HG02852 (cell line): Measurements from ENCODE around the gene MAML3.
A peak's percentile ranks its signal among the peaks of the same experiment; 100 is the strongest.
"Not testable (repeated sequence)": the region's sequence is repeated elsewhere in the genome, so short reads cannot be mapped to it uniquely, and the experiment has no call there.

Experiments used
- ATAC-seq: cut with Tn5 transposase; IDR thresholded peaks from one replicate; pipeline ENCODE4 v1.9.1; 2021; ENCODE audit warnings: mild to moderate bottlenecking, moderate library complexity; ENCODE audit not compliant: unreplicated experiment

Gene MAML3

GRCh38 chr4:139969635-139970266 lies 184.2 kb downstream of the MAML3 start:
- ATAC-seq, result no peak

- ATAC-seq, result no peak
Measured at GRCh38 chr4:139968831-139969230, 185.2 kb downstream of the MAML3 start.

GRCh38 chr4:139966383-139966782 lies 187.6 kb downstream of the MAML3 start:
- ATAC-seq, result no peak

- no peak for ATAC-seq
Measured at GRCh38 chr4:139965789-139966188, 188.2 kb downstream of the MAML3 start.

GRCh38 chr4:139963708-139964107 lies 190.3 kb downstream of the MAML3 start:
- no peak for ATAC-seq

- no peak for ATAC-seq
Measured at GRCh38 chr4:139962130-139962684, 191.8 kb downstream of the MAML3 start.

- ATAC-seq, result no peak
Measured at GRCh38 chr4:139961344-139961946, 192.5 kb downstream of the MAML3 start.

- ATAC-seq, result no peak
Measured at GRCh38 chr4:139959396-139959795, 194.6 kb downstream of the MAML3 start.

- no peak for ATAC-seq
Measured at GRCh38 chr4:139958739-139959098, 195.3 kb downstream of the MAML3 start.

GRCh38 chr4:139957986-139958738 lies 195.8 kb downstream of the MAML3 start:
- ATAC-seq, result no peak

- ATAC-seq, result no peak
Measured at GRCh38 chr4:139957065-139957464, 196.9 kb downstream of the MAML3 start.

GRCh38 chr4:139956507-139957017 lies 197.4 kb downstream of the MAML3 start:
- ATAC-seq, result no peak

GRCh38 chr4:139955600-139955999 lies 198.4 kb downstream of the MAML3 start:
- no peak for ATAC-seq

GRCh38 chr4:139954512-139954911 lies 199.5 kb downstream of the MAML3 start:
- ATAC-seq, result no peak

GRCh38 chr4:139951021-139951420 lies 203.0 kb downstream of the MAML3 start:
- peak; percentile 14 for ATAC-seq

- ATAC-seq, result peak; percentile 89
Measured at GRCh38 chr4:139950568-139950967, 203.4 kb downstream of the MAML3 start.

GRCh38 chr4:139944916-139945315 lies 209.1 kb downstream of the MAML3 start:
- ATAC-seq, result not testable (repeated sequence)

GRCh38 chr4:139943277-139943676 lies 210.7 kb downstream of the MAML3 start:
- no peak for ATAC-seq

GRCh38 chr4:139942241-139942640 lies 211.7 kb downstream of the MAML3 start:
- ATAC-seq, result no peak

GRCh38 chr4:139940600-139940999 lies 213.4 kb downstream of the MAML3 start:
- no peak for ATAC-seq

- no peak for ATAC-seq
Measured at GRCh38 chr4:139938414-139938813, 215.6 kb downstream of the MAML3 start.

GRCh38 chr4:139935911-139936310 lies 218.1 kb downstream of the MAML3 start:
- no peak for ATAC-seq
